VCaP (cell line): ENCODE results near the gene TSPAN19.
A peak's percentile ranks its signal among the peaks of the same experiment; 100 is the strongest.

ENCODE experiments used
- H3K27ac ChIP-seq: fragments of 450-650 bp; 2 replicates; pipeline ENCODE4 v1.5.1; 2017
- CTCF ChIP-seq: fragments of 450-650 bp; conservative IDR thresholded peaks from 2 replicates; pipeline ENCODE4 v1.5.1; 2017; ENCODE audit warnings: mild to moderate bottlenecking, moderate library complexity

Gene TSPAN19

DNA sequence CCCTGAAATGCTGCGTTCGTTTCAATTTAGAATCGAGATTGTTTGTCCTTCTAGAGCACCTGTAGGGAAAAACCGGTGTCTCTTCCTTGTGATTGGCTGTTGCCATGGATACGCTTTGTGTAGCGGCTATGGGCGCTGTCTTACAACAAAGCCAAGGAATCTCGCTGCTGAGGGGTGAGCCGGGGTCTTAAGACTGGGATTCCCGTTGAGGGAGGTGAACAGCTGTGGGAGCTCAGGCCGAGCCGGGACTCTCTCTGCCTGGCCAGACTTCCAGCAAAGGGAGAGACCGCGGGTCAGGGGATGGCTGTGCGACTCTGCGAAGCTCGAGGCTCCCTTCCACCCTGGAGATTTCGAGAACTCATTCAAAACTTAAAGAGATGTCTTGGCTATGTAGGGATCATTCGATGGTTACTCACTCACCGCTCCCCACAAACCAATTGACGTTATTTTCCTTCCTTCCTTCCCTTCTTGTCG is at the start of gene TSPAN19, which contains the start of gene LRRIQ1:
Gene TSPAN19, minus strand, starts transcription at position 44 of the 474 bp plus-strand sequence. CDS start 6,331 bp downstream, outside the sequence.
Gene LRRIQ1, plus strand, starts transcription at position 118 of the 474 bp plus-strand sequence. CDS start 1,826 bp downstream, outside the sequence.
- no peak for TF ChIP-seq CTCF

GRCh38 chr12:85085066-85085465 is 49.0 kb upstream of the TSPAN19 start:
- TF ChIP-seq CTCF, result no peak
- H3K27ac ChIP-seq, result no peak overlapping the region

More for the DNA sequence above, at the start of gene TSPAN19, which contains the start of gene LRRIQ1:
- no peak within 1 kb of the TSS for H3K27ac ChIP-seq

DNA sequence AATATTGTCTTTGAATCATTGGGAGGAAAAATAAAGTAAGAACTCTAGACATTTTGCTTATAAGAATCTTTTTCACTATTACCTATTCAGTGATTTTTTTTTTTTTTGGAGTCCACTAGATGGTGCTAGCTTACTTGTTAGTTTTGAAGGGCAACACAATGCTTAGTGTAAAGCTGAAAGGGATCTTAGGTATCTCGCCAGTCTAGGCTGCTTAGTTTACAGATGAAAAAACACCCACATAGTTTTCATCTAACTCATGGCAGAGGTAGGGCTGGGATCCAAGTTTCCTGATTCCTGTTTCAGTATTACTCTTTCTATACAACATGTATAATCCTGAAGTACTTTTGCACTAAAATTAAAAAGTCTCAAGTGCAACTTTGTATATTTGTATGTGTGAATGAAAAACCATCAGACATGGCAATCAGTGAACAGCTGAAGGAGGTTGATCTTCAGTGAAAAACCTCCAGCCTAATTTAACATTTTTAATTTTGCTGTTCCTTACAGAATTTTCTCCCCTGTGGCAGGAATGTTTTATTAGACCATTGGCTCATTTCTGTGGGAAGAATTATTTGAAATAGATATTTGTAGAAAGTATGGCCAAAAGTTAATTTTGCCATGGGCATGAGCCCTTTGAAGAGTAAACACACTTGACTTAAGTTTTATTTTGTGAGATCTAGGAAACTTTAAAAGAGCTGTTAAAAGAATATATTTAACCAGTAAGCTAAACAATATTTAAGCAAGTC is 40.8 kb upstream of the TSPAN19 start:
- TF ChIP-seq CTCF, result peak; percentile 82
- H3K27ac ChIP-seq, result no peak overlapping the region

DNA sequence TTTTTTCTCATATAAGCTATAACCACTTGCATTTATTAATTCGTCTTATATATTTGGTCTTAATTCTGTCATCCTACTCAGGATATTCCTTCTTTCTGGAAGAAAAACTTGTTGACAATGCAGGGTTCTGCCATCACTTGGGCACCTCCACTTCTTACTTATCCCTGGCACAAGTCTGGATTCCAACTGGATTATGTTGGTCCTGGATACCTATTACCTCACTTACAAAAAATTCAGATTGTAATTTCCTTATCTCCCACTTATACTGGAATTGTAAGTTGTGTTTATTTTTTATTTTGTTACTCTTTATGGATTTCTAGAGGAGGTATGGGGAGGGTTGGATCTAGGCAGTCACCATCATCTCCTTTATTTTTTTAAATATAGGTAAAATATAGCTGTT is 36.7 kb upstream of the TSPAN19 start:
- no peak for TF ChIP-seq CTCF
- no peak overlapping the region for H3K27ac ChIP-seq

DNA sequence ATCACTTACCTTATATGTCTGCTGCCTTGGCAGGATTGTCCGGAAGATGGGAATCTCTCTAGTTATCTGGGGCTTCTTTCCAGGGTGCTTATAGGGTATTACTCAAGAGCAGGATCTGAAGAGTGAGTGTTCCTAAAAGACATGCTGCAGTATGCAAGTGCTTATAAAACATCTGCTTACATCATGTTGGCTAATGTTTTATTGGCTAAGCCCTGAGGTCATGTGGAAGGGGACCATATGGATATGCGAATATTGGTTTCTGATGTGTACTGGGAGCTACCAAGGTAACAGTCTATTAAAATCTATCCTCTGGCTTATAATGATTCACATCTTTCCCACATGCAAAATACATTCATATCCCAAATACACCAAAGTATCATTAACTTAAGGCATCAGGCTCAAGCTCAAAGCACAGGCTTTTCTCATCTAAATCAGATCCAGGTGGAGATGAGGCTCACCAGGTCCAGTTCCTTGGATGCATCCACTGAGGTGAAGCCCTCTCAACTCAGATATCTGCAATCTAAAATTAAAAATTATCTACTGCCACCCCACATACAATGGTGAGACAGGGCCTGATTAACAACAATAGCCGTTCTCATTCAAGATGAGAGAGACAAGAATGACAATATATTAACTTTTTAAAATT is 29.9 kb upstream of the TSPAN19 start:
- TF ChIP-seq CTCF, result no peak
- no peak overlapping the region for H3K27ac ChIP-seq

- TF ChIP-seq CTCF, result no peak
- H3K27ac ChIP-seq, result no peak overlapping the region
These were observed 24.8 kb upstream of the TSPAN19 start for GRCh38 chr12:85060916-85061315.

GRCh38 chr12:85059594-85059993 is 23.5 kb upstream of the TSPAN19 start:
- no peak for TF ChIP-seq CTCF
- no peak overlapping the region for H3K27ac ChIP-seq
